ENCODE measurements around the gene FUT2.

GRCh38 chr19:48716562-48717291 is 21.0 kb downstream of the FUT2 start:
- TF ChIP-seq EGR1 (IDR thresholded peaks at IDR 0.05) (no peak), CREB1 (IDR thresholded peaks at IDR 0.05; ENCODE audit: low read depth) (no peak), YY1 (IDR thresholded peaks at IDR 0.05; ENCODE audit: low read depth) (peak; percentile 59), REST (IDR thresholded peaks at IDR 0.05; ENCODE audit: low read depth) (no peak), FOXM1 (IDR thresholded peaks at IDR 0.05; ENCODE audit: borderline replicate concordance, low read depth) (no peak), NFIC (IDR thresholded peaks at IDR 0.05) (no peak)
